IPS DF 4.7 (cell line): ENCODE measurements around the gene DCUN1D4.

ENCODE experiments used
- DNase-seq: peaks from one replicate; pipeline ENCODE4 v3.0.0-alpha.2; 2013; ENCODE audit warnings: low spot score; ENCODE audit errors: extremely low read depth

DCUN1D4 gene

GRCh38 chr4:51963841-51964517, 121.0 kb downstream of the DCUN1D4 start:
- no peak for DNase-seq

- no peak for DNase-seq
These were observed 122.9 kb downstream of the DCUN1D4 start for GRCh38 chr4:51965862-51966261.
